Panc1 (cell line): ENCODE data around the gene OSBP2. TPM values are rescaled to one million over a fixed set of nuclear protein-coding genes. Genes with fewer than 3 reads are reported as not detected.

Source experiments
- ATAC-seq: fragments of 200-7000 bp; cut with Tn5 transposase; 2 replicates; pipeline ENCODE4 v1.9.1; 2020; ENCODE audit warnings: mild to moderate bottlenecking, moderate library complexity
- BruUV-seq: library from RNA; stranded (reverse); fragments of 400-500 nt; replicated peaks from 2 replicates; lab custom pipeline; 2021; lab: Mats Ljungman, UMichigan
- CTCF ChIA-PET: fragments of 300-600 bp; sonication (Branson Sonifier 250); formaldehyde crosslinking; loops from one replicate; lab custom pipeline; 2022; ENCODE audit warnings: antibody characterized with exemption; lab: Charles Lee
- POLR2A ChIA-PET: fragments of 300-600 bp; sonication (Branson Sonifier 250); formaldehyde crosslinking; loops from one replicate; lab custom pipeline; 2022; ENCODE audit warnings: antibody characterized with exemption; lab: Charles Lee
- DNase-seq: peaks from one replicate; pipeline ENCODE4 v3.0.0-alpha.2; 2010; ENCODE audit warnings: low read depth, low spot score
- H3K27ac ChIP-seq: 2 replicates; pipeline ENCODE4 v1.5.1; 2011; ENCODE audit warnings: mild to moderate bottlenecking, low read length, inconsistent platforms
- H3K27me3 ChIP-seq: fragments of 200-500 bp; sonication (Bioruptor generic); 2 replicates; pipeline ENCODE4 v1.6.0; 2014; ENCODE audit warnings: low read length, inconsistent platforms; ENCODE audit not compliant: control insufficient read depth, insufficient read depth
- H3K36me3 ChIP-seq: fragments of 200-500 bp; sonication (Bioruptor generic); 2 replicates; pipeline ENCODE4 v1.5.1; 2014; ENCODE audit warnings: inconsistent platforms, mild to moderate bottlenecking, low read length, moderate library complexity; ENCODE audit not compliant: control insufficient read depth, insufficient read depth
- H3K4me1 ChIP-seq: 2 replicates; pipeline ENCODE4 v1.5.1; 2011; ENCODE audit warnings: inconsistent platforms, mild to moderate bottlenecking, low read length, moderate library complexity; ENCODE audit not compliant: control insufficient read depth, insufficient read depth
- H3K4me3 ChIP-seq, 2 experiments: 2 replicates each; pipeline ENCODE4 v1.5.1; 2011 to 2012; ENCODE audit warnings: low read depth in 2 of 2, low read length in 2 of 2, mild to moderate bottlenecking in 2 of 2, inconsistent platforms in 1 of 2, moderate library complexity in 1 of 2
- H3K9me3 ChIP-seq: fragments of 200-500 bp; sonication (Bioruptor generic); 2 replicates; pipeline ENCODE4 v1.5.1; 2014; ENCODE audit warnings: low read depth, mild to moderate bottlenecking, inconsistent platforms, low read length, moderate library complexity; ENCODE audit not compliant: control insufficient read depth, insufficient read depth
- POLR2AphosphoS5 ChIP-seq: IDR thresholded peaks from 2 replicates; pipeline ENCODE4 v1.6.1; 2012; ENCODE audit warnings: mild to moderate bottlenecking, low read depth, low read length, moderate library complexity
- SIN3A ChIP-seq: IDR thresholded peaks from 2 replicates; pipeline ENCODE4 v1.6.1; 2012; ENCODE audit warnings: low read depth, mild to moderate bottlenecking, low read length, moderate library complexity, borderline replicate concordance; ENCODE audit not compliant: insufficient read depth
- TCF7L2 ChIP-seq: IDR thresholded peaks from 2 replicates; pipeline ENCODE4 v1.6.1; 2011; ENCODE audit warnings: mild to moderate bottlenecking, low read depth, low read length, inconsistent platforms
- in situ Hi-C: cut with HindIII; loops from 2 replicates; pipeline ENCODE4 v1.10.0; 2016; ENCODE audit warnings: low sequenced_read_pairs, low pct_unique_long_range_greater_than_20kb
- intact Hi-C: fragments of 100-400 bp; cut with micrococcal nuclease; formaldehyde crosslinking; loops from one replicate; pipeline ENCODE4 v1.10.0; 2022; ENCODE audit not compliant: unreplicated experiment
- total RNA-seq: library from RNA; stranded (reverse); gene quantifications from one replicate; pipeline ENCODE4 v1.2.1, GENCODE V29; 2021; ENCODE audit not compliant: unreplicated experiment
- TF ChIP-seq, protein P1 (sequence below), 2 experiments: IDR thresholded peaks; 2 replicates each; pipeline ENCODE4 v1.6.1; 2011 to 2012; ENCODE audit warnings: low read depth in 2 of 2, control low read depth in 1 of 2, low read length in 1 of 2, mild to moderate bottlenecking in 1 of 2, moderate library complexity in 1 of 2; ENCODE audit not compliant: insufficient read depth in 1 of 2
- TF ChIP-seq, protein P2 (sequence below): fragments of 450-650 bp; IDR thresholded peaks from 2 replicates; pipeline ENCODE4 v1.5.1; 2017; ENCODE audit warnings: mild to moderate bottlenecking

Gene OSBP2
- total RNA-seq, 1 experiment from 2014 or later, result 4.7 TPM

DNA sequence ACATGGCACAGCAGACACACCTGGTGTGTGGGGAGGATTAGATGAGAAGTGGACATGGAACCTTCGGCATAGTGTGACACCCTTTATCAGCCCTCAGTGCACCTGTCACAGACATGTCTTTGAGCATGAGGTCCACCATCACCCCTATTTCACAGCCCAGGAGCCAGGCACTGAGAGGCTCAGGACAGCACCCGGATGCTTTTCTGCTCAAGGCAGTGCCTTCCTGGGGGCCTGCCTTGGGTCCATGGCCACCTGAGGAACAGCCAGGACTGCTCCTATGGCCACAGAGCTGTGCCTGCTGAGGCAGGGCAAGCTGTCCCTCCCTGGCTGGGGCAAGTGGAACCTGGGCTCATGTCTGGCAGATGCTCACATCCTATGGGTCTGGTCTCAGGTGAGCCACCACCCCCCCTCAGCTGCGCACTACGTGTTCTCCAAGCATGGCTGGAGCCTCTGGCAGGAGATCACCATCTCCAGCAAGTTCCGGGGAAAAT lies 198.1 kb downstream of the OSBP2 start:
- no peaks in the 10 kb centered on the region for H3K9me3 ChIP-seq
- BruUV-seq, result no TSS peak
- no peak for TF ChIP-seq SIN3A
- TF ChIP-seq TCF7L2, result no peak
- TF ChIP-seq, protein P1, sequence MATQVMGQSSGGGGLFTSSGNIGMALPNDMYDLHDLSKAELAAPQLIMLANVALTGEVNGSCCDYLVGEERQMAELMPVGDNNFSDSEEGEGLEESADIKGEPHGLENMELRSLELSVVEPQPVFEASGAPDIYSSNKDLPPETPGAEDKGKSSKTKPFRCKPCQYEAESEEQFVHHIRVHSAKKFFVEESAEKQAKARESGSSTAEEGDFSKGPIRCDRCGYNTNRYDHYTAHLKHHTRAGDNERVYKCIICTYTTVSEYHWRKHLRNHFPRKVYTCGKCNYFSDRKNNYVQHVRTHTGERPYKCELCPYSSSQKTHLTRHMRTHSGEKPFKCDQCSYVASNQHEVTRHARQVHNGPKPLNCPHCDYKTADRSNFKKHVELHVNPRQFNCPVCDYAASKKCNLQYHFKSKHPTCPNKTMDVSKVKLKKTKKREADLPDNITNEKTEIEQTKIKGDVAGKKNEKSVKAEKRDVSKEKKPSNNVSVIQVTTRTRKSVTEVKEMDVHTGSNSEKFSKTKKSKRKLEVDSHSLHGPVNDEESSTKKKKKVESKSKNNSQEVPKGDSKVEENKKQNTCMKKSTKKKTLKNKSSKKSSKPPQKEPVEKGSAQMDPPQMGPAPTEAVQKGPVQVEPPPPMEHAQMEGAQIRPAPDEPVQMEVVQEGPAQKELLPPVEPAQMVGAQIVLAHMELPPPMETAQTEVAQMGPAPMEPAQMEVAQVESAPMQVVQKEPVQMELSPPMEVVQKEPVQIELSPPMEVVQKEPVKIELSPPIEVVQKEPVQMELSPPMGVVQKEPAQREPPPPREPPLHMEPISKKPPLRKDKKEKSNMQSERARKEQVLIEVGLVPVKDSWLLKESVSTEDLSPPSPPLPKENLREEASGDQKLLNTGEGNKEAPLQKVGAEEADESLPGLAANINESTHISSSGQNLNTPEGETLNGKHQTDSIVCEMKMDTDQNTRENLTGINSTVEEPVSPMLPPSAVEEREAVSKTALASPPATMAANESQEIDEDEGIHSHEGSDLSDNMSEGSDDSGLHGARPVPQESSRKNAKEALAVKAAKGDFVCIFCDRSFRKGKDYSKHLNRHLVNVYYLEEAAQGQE (IDR thresholded peaks at IDR 0.05; ENCODE audit: insufficient read depth in 1 of 2, low read depth in 2 of 2, low read length in 1 of 2), result no peak
- no peak for TF ChIP-seq POLR2AphosphoS5
- TF ChIP-seq, protein P2, sequence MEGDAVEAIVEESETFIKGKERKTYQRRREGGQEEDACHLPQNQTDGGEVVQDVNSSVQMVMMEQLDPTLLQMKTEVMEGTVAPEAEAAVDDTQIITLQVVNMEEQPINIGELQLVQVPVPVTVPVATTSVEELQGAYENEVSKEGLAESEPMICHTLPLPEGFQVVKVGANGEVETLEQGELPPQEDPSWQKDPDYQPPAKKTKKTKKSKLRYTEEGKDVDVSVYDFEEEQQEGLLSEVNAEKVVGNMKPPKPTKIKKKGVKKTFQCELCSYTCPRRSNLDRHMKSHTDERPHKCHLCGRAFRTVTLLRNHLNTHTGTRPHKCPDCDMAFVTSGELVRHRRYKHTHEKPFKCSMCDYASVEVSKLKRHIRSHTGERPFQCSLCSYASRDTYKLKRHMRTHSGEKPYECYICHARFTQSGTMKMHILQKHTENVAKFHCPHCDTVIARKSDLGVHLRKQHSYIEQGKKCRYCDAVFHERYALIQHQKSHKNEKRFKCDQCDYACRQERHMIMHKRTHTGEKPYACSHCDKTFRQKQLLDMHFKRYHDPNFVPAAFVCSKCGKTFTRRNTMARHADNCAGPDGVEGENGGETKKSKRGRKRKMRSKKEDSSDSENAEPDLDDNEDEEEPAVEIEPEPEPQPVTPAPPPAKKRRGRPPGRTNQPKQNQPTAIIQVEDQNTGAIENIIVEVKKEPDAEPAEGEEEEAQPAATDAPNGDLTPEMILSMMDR, result no peak
- H3K36me3 ChIP-seq, result no peaks in the 10 kb centered on the region
- DNase-seq (no peak), ATAC-seq (no peak)
- intact Hi-C loops, result no loop called here
- H3K4me1 ChIP-seq, result no peaks in the 10 kb centered on the region
- no peaks in the 10 kb centered on the region for H3K27me3 ChIP-seq
- in situ Hi-C loops, result no loop called here
- no peak overlapping the region for H3K27ac ChIP-seq
- ChIA-PET POLR2A (no interaction called here), CTCF (no interaction called here)
- no peak overlapping the region for H3K4me3 ChIP-seq

DNA sequence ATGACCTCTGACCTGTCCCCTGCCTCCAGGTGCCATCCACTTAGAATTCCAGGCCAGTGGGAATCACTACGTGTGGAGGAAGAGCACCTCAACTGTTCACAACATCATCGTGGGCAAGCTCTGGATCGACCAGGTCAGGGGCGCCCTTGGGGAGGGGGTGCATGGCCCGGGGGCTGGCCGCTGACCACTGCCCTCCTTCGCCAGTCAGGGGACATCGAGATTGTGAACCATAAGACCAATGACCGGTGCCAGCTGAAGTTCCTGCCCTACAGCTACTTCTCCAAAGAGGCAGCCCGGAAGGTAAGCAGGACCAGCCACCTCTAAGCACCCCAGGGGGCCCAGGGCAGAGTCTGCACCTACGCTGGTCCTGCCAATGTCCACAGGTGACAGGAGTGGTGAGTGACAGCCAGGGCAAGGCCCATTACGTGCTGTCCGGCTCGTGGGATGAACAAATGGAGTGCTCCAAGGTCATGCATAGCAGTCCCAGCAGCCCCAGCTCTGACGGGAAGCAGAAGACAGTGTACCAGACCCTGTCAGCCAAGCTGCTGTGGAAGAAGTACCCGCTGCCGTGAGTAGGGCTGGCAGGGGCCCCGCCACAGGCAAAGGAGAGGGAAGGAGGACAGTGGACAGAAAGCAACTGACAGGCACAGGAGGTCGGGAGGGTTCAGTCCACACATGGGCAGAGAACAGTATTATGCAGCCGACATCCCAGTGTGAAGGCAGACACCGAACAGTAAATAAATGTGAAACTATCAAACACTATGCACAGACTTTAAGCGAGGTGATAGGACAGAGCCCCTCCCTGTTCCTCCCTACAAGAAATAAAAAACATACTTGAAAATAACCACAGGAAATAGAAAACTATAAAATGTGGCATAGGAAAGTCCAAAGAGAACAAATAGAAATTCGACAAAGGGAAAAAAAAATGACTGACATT lies 199.0 kb downstream of the OSBP2 start:
- BruUV-seq, result no TSS peak
- CTCF ChIA-PET, result interaction anchor here (1.0 kb wide), 1 partner anchor 26 kb away, joined by 3 read pairs; no protein-coding TSS in a partner anchor
- Histone ChIP-seq H3K9me3 (no peaks in the 10 kb centered on the region), H3K27me3 (no peaks in the 10 kb centered on the region), H3K36me3 (no peaks in the 10 kb centered on the region), H3K4me1 (no peaks in the 10 kb centered on the region), H3K27ac (no peak overlapping the region), H3K4me3 (no peak overlapping the region)
- TF ChIP-seq TCF7L2 (no peak), SIN3A (no peak), POLR2AphosphoS5 (no peak)
- TF ChIP-seq, protein P1 (IDR thresholded peaks at IDR 0.05; ENCODE audit: insufficient read depth in 1 of 2, low read depth in 2 of 2, low read length in 1 of 2), result no peak
- TF ChIP-seq, protein P2, result no peak
- in situ Hi-C loops, result no loop called here
- POLR2A ChIA-PET, result no interaction called here
- intact Hi-C loops, result no loop called here
- ATAC-seq (no peak), DNase-seq (no peak)
